HG02938 (cell line): ENCODE results near the gene CLECL1.
"Not testable (repeated sequence)": the region's sequence is repeated elsewhere in the genome, so short reads cannot be mapped to it uniquely, and the experiment has no call there.

Experiments
- ATAC-seq: cut with Tn5 transposase; IDR thresholded peaks from one replicate; pipeline ENCODE4 v1.9.1; 2021; ENCODE audit warnings: mild to moderate bottlenecking, moderate library complexity; ENCODE audit not compliant: unreplicated experiment

Gene CLECL1

GRCh38 chr12:9724023-9724422 is 8.9 kb downstream of the CLECL1 start:
- no peak for ATAC-seq

- ATAC-seq: peak; percentile 60
Measured at GRCh38 chr12:9721394-9722092, 11.4 kb downstream of the CLECL1 start.

GRCh38 chr12:9719790-9720189 is 13.1 kb downstream of the CLECL1 start:
- ATAC-seq: no peak

GRCh38 chr12:9718968-9719367 is 13.9 kb downstream of the CLECL1 start:
- no peak for ATAC-seq

- no peak for ATAC-seq
Measured at GRCh38 chr12:9717070-9717925, 15.6 kb downstream of the CLECL1 start.

- ATAC-seq: peak; percentile 80
Measured at GRCh38 chr12:9713032-9713558, 19.8 kb downstream of the CLECL1 start.

GRCh38 chr12:9711664-9712063 is 21.2 kb downstream of the CLECL1 start:
- no peak for ATAC-seq

GRCh38 chr12:9710584-9711375 is 22.1 kb downstream of the CLECL1 start:
- ATAC-seq: no peak

- no peak for ATAC-seq
Measured at GRCh38 chr12:9708853-9709252, 24.0 kb downstream of the CLECL1 start.

GRCh38 chr12:9707864-9708808 is 24.8 kb downstream of the CLECL1 start:
- ATAC-seq: no peak

- ATAC-seq: no peak
Measured at GRCh38 chr12:9707356-9707755, 25.5 kb downstream of the CLECL1 start.

GRCh38 chr12:9706086-9706685 is 26.7 kb downstream of the CLECL1 start:
- ATAC-seq: no peak

GRCh38 chr12:9704561-9704960 is 28.3 kb downstream of the CLECL1 start:
- ATAC-seq: not testable (repeated sequence)

GRCh38 chr12:9702255-9702654 is 30.6 kb downstream of the CLECL1 start:
- ATAC-seq: no peak

- ATAC-seq: no peak
Measured at GRCh38 chr12:9701380-9702154, 31.3 kb downstream of the CLECL1 start.

GRCh38 chr12:9700606-9700956 is 32.3 kb downstream of the CLECL1 start:
- ATAC-seq: no peak

- ATAC-seq: no peak
Measured at GRCh38 chr12:9699898-9700605, 32.8 kb downstream of the CLECL1 start.

GRCh38 chr12:9699269-9699897 is 33.5 kb downstream of the CLECL1 start:
- no peak for ATAC-seq
